ENCODE measurements around the gene RNF150.

RNF150 gene

GRCh38 chr4:140969296-140969695 is 164.0 kb downstream of the RNF150 start:
- no peak for DNase-seq

DNA sequence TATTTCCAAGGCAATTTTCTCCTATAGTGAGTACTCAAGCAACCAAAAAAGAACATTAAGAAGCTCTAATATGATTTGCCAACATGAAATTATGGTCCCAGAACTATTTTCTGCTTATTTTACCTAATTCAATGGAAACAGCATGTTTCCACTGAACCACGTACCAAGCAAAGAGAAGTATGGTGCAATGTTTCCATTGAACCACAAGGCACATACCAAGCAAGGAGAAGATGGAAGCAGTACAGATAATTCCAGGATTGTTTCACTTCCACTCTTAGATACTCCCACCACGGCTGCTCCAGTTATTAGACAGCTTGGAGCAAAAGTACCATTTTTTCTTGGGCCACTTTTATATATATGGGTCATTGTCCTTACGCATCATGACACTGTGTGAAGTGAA is 164.9 kb downstream of the RNF150 start:
- DNase-seq = no peak

- no peak for DNase-seq
Measured at GRCh38 chr4:140963883-140964282, 169.4 kb downstream of the RNF150 start.

GRCh38 chr4:140955641-140956040 is 177.6 kb downstream of the RNF150 start:
- DNase-seq = no peak

- no peak for DNase-seq
Measured at GRCh38 chr4:140952717-140953116, 180.6 kb downstream of the RNF150 start.

GRCh38 chr4:140947506-140947905 is 185.8 kb downstream of the RNF150 start:
- DNase-seq = no peak

- no peak for DNase-seq
Measured at GRCh38 chr4:140945106-140945505, 188.2 kb downstream of the RNF150 start.

- no peak for DNase-seq
Measured at GRCh38 chr4:140944572-140944971, 188.7 kb downstream of the RNF150 start.

- no peak for DNase-seq
Measured at GRCh38 chr4:140944199-140944515, 189.1 kb downstream of the RNF150 start.

GRCh38 chr4:140943486-140944198 is 189.6 kb downstream of the RNF150 start:
- no peak for DNase-seq

- no peak for DNase-seq
Measured at GRCh38 chr4:140940589-140940988, 192.7 kb downstream of the RNF150 start.

DNA sequence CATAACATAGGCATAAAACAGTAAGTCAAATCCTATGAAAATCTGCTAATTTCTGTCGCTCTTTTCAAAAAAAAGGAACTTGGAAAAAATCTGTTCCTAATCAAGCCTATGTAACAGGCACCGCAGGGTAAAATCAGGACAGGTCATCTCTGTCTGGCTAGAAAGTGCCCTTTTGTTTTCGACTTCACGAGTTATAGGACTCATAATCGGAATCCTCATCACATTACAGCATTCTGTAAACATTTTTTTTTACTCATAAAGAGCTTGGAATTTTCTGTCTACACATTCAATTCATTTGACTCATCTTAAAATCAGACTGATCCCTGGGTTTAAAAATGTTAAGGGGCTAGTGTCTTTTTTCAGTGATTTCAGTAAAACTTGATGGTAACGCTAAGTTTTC is 195.4 kb downstream of the RNF150 start:
- no peak for DNase-seq

DNA sequence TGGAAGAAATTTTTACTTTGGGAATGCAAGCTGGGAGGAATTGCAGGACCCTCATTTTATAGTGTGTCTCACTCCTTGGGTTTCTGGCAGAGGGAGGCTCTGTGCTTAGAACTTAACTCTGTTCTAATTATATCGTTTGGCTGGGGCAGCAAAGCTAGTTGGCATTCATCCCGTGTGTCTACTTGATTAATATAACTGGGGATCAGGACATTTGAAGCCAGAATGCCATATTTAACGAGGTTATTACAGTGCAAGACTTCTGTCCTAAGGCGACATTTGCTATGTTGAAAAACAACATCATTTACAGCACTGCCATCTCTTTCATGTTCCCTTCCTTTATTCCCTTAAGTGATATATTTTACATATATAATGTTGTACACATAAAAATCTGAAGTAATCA is 198.0 kb downstream of the RNF150 start:
- DNase-seq = no peak

DNA sequence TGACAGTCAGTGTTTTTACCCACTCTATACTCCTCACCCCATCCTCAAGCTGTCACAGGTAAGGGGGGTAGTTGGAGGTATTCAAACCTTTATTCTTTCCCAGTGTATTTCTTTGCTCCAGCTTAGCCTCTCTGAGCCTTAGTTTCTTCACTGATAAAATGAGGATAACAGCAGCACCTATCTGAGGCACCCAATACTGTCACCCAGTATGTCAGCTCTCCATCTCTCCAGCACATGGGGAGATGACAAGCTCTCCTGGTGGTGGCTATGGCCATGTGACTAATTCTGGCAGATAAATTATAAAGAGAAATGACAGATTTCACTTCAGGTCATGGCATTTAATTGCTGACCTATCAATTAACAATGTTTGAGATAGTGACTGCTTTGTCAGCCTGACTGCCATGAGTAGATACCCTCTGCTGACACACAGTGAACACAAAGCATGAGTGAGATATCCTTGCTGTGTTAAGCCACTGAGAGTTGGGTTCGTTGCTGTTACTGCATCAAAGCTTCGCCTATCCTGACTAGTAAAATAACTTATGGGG is 200.7 kb downstream of the RNF150 start:
- no peak for DNase-seq

DNA sequence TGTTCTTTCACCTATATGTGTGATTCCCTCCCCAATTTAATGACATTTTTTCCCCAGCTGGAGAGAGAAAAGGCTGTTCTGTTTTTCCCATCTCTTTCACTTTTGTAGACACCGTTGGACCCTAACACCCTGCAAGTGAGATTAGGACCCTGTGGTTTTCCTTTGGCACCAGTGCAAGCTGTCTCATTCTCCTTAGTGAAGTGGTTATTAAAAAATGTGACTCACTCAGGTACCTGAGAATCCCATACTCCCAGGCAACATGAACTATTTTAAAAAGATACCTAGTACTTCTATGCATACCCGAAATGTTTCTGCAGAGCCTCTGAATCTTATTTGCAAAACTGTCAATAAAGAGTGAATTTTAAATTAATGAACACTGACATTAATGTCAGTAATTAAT is 201.4 kb downstream of the RNF150 start:
- no peak for DNase-seq

GRCh38 chr4:140930557-140930956 is 202.7 kb downstream of the RNF150 start:
- DNase-seq = no peak

DNA sequence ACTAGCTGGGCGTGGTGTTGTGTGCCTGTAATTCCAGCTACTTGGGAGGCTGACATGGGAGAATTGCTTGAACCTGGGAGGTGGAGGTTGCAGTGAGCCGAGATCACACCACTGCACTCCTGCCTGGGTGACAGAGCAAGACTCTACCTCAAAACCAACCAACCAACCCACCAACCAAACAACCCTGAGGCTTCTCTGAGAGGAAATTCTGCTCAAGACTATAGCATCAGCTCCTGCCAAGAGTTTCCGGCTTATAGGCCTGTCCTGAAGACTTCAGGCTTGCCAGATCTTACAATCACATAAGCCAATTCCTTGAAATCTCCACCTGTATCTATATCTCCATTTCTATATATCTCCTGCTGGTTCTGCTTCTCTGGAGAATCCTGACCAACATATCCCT is 203.3 kb downstream of the RNF150 start:
- no peak for DNase-seq

- DNase-seq = no peak
Measured at GRCh38 chr4:140928880-140929279, 204.4 kb downstream of the RNF150 start.

GRCh38 chr4:140926672-140927071 is 206.6 kb downstream of the RNF150 start:
- DNase-seq = no peak

GRCh38 chr4:140925417-140925816 is 207.9 kb downstream of the RNF150 start:
- no peak for DNase-seq

- no peak for DNase-seq
Measured at GRCh38 chr4:140924761-140925392, 208.4 kb downstream of the RNF150 start.

DNA sequence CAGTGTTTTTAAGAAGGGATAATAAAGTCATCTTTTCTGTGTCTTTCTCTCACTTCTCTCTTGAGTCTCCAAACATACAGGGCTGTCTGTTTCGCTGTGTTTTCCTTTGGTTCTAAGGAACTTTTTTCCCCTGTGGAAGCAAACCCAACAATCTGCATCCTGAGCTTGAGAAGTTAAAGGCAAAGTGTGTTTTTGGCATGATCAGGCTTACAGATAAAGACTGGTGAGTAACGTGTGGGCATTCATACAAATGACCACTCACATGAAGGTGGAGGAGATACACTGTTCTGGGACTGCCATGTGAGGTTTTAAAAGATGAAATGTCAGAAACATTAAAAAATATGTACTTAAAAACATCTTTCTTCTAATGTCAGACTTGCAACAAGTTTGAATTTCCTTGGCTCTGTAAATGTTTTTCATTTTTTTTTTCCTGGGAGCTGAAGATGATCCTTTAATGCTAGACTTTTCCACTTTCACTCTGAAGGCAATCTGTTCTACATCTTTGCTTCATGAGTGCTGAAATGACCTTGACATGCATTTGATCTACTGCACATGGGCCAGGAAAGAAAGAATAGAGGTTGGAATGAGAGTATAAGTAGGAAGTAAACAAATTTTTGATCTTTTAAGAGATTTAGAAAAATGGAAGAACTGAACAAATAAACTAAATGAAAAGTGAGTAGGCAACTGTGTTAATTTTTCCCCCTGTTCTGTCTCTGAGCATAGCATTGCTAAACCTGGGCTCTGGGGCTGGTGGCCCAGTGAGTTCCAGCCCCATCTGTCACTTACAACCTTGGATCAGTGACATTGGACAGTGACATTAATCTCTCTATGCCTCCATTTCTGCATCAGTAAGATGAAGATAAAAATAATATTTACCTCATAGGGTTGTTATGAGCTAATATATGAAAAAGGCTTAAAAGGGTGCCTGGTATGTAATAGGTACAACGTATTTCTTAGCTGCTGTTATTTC is 226.0 kb downstream of the RNF150 start:
- DNase-seq = no peak

DNA sequence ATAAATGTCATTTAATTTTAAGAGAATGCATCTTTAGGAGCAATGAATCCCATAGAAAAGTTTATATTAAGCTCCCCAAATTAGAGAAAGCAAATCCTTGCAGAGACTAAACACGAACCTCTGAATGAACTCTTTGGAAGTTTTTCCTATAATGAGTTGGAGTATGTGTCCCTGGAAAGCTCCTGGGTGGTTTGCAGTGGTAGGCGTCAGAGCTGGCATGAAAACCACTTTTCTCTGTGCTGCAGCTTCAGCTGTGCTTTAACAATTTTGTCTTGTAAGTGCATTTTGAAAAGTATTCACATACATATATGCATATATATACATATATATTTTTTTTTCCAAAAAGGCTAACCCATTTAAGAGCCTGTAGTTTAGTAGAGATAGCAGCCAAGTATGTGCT is 228.4 kb downstream of the RNF150 start:
- DNase-seq = no peak
